ENCODE results near the gene KRTAP10-6.

Gene KRTAP10-6

GRCh38 chr21:44557491-44558328 is 34.6 kb downstream of the KRTAP10-6 start:
- ChIA-PET POLR2A (no interaction called here), CTCF (no interaction called here)
- DNase-seq (ENCODE audit: low read depth, low spot score), result no peak
- H3K4me3 ChIP-seq (ENCODE audit: low read depth, low read length), result no peak overlapping the region
- no peak for TF ChIP-seq CTCF (IDR thresholded peaks at IDR 0.05; ENCODE audit: insufficient read depth, low read length, missing control alignments)

- CTCF ChIA-PET, result no interaction called here
- POLR2A ChIA-PET, result no interaction called here
- no peak for DNase-seq (ENCODE audit: low read depth, low spot score)
- TF ChIP-seq CTCF (IDR thresholded peaks at IDR 0.05; ENCODE audit: insufficient read depth, low read length, missing control alignments), result no peak
- no peak overlapping the region for H3K4me3 ChIP-seq (ENCODE audit: low read depth, low read length)
These were observed 35.4 kb downstream of the KRTAP10-6 start for GRCh38 chr21:44556879-44557278.

GRCh38 chr21:44555200-44555875 is 37.0 kb downstream of the KRTAP10-6 start:
- POLR2A ChIA-PET, result no interaction called here
- no peak for DNase-seq (ENCODE audit: low read depth, low spot score)
- no peak for TF ChIP-seq CTCF (IDR thresholded peaks at IDR 0.05; ENCODE audit: insufficient read depth, low read length, missing control alignments)
- no peak overlapping the region for H3K4me3 ChIP-seq (ENCODE audit: low read depth, low read length)
- CTCF ChIA-PET, result no interaction called here

- no peak overlapping the region for H3K4me3 ChIP-seq (ENCODE audit: low read depth, low read length)
- ChIA-PET CTCF (interaction anchor here (1.0 kb wide), 1 partner anchor 241 kb away, joined by 3 read pairs; no protein-coding TSS in a partner anchor), POLR2A (no interaction called here)
- DNase-seq (ENCODE audit: low read depth, low spot score), result no peak
- no peak for TF ChIP-seq CTCF (IDR thresholded peaks at IDR 0.05; ENCODE audit: insufficient read depth, low read length, missing control alignments)
These were observed 39.6 kb downstream of the KRTAP10-6 start for GRCh38 chr21:44552681-44553080.

GRCh38 chr21:44552136-44552535 is 40.2 kb downstream of the KRTAP10-6 start:
- DNase-seq (ENCODE audit: low read depth, low spot score), result no peak
- H3K4me3 ChIP-seq (ENCODE audit: low read depth, low read length), result no peak overlapping the region
- no peak for TF ChIP-seq CTCF (IDR thresholded peaks at IDR 0.05; ENCODE audit: insufficient read depth, low read length, missing control alignments)
- CTCF ChIA-PET, result no interaction called here
- POLR2A ChIA-PET, result no interaction called here

- no peak for TF ChIP-seq CTCF (IDR thresholded peaks at IDR 0.05; ENCODE audit: insufficient read depth, low read length, missing control alignments)
- POLR2A ChIA-PET, result no interaction called here
- CTCF ChIA-PET, result no interaction called here
- no peak within 1 kb of the TSS for H3K4me3 ChIP-seq (ENCODE audit: low read depth, low read length)
- no peak for DNase-seq (ENCODE audit: low read depth, low spot score)
These were observed 40.9 kb downstream of the KRTAP10-6 start, which contains the start of gene KRTAP10-2 for GRCh38 chr21:44551340-44551961. TSS of gene KRTAP10-2 (minus strand) at chr21:44551505. CDS start at chr21:44551458, 47 bp downstream.

All from AG04449 (cell line).